HL-60 (cell line): ENCODE measurements around the gene ATP11B.

ENCODE experiments used
- CTCF ChIP-seq: IDR thresholded peaks from one replicate; pipeline ENCODE4 v1.5.1; 2011; ENCODE audit warnings: low read length, control low read depth, inconsistent platforms; ENCODE audit not compliant: insufficient read depth
- GABPA ChIP-seq: IDR thresholded peaks from 2 replicates; pipeline ENCODE4 v1.6.1; 2012; ENCODE audit warnings: low read depth
- POLR2AphosphoS5 ChIP-seq: IDR thresholded peaks from 2 replicates; pipeline ENCODE4 v1.6.1; 2012; ENCODE audit warnings: low read depth
- REST ChIP-seq: IDR thresholded peaks from 2 replicates; pipeline ENCODE4 v1.6.1; 2012; ENCODE audit warnings: low read depth; ENCODE audit not compliant: insufficient replicate concordance
- SPI1 ChIP-seq: IDR thresholded peaks from 2 replicates; pipeline ENCODE4 v1.6.1; 2012; ENCODE audit warnings: low read depth, mild to moderate bottlenecking, borderline replicate concordance

- TF ChIP-seq CTCF: no peak
- no peak for TF ChIP-seq GABPA
- TF ChIP-seq SPI1: no peak
- no peak for TF ChIP-seq POLR2AphosphoS5
- TF ChIP-seq REST: no peak
Measured at GRCh38 chr3:182795389-182795782, 2.1 kb downstream of the ATP11B start.
